T-helper 2 cell (primary cell): ENCODE results near the gene TVP23C.
"Not testable (repeated sequence)": the region's sequence is repeated elsewhere in the genome, so short reads cannot be mapped to it uniquely, and the experiment has no call there.

Experiments
- DNase-seq, 5 experiments: peaks; one replicate each; pipeline versions ENCODE4 v3.0.0 to v3.0.0-alpha.2; 2012 to 2022
- total RNA-seq, 2 donors: gene quantifications; one replicate each; lab custom pipeline; 2026; lab: John Stamatoyannopoulos, UW

TVP23C gene
- 14.8 to 26.2 reads per million in 2 donors for total RNA-seq

DNA sequence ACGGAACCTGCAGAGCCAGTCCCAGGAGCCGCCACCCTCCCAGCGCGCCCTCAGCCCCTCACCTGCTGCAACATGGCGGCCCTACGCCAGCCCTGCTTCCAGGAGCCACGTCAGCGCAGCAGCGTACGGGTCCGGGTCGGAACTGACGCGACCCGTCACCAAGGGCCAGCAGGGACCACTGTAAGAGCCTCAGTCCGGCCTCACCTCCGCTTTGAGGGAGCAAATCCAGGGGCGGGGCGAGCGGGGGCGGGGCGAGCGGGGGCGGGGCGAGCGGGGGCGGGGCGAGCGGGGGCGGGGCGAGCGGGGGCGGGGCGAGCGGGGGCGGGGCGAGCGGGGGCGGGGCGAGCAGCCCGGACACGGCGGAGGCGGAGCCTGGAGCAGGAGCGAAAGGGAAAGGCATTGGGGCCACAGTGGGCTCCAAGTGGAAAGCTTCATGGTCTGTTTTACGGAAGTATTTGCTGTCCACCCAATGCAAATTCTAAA lies at the start of gene TVP23C:
TSS of gene TVP23C (minus strand) at position 109 of the 483 bp plus-strand sequence. CDS start at position 74, 35 bp downstream.
- DNase-seq, result peak; percentile 47 to 86 (median 66)

DNA sequence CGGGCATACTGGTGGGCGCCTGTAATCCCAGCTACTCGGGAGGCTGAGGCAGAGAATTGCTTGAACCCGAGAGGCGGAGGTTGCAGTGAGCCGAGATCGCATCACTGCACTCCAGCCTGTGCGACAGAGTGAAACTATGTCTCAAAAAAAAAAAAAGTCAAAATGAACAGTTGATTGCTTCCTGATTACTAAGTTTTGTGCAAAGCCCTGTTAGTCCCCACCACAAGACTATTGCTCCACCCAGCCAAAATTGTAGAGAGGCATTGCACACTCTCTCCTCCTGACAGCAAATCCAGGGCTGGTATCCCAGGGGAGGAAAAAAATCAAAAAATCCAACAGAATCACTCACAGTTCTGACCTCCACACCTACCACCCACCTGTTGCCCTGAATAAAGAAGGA lies 29.7 kb upstream of the TVP23C start:
- DNase-seq, result peak in 1 of 5 experiments; percentile 61

DNA sequence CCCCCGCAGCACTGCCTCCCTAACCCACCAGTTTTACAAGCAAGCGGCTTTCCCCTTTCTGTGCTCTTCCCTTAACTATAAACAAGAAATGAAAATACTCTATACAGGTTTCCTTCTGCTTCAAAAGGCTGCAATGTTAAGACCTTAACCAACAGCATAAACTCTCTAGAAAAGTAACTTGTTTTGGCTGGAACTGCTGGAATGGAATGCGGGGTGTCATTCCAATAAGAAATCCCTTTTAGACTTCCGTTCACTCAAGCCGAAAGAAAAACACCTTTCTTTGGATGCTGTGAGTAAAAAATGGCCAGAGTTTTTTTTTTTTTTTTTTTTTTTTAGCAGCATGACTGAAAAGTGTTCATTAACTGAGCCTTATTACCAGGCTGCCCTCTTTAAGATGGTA lies 28.7 kb upstream of the TVP23C start:
- DNase-seq, result not testable (repeated sequence)

DNA sequence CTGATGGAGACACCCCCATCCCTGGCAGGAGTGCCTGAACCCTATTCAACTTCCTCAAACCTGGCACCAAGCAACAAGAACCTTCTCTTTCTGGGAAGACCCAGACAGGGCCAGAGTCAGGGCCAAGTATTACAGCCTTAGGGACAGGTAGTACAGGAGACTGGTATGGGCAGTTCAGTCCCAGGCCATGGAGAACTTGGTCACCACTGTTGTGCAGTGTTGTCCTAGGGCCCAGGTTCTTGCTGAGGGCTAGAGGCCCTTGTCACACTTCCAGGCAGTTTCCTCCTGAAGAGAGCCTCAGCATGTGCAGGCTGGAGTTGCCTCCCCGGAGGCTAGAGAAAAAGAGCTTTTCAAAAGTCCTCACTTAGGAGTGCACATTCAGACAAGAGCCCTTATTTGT lies 27.6 kb upstream of the TVP23C start:
- DNase-seq, result not testable (repeated sequence)

DNA sequence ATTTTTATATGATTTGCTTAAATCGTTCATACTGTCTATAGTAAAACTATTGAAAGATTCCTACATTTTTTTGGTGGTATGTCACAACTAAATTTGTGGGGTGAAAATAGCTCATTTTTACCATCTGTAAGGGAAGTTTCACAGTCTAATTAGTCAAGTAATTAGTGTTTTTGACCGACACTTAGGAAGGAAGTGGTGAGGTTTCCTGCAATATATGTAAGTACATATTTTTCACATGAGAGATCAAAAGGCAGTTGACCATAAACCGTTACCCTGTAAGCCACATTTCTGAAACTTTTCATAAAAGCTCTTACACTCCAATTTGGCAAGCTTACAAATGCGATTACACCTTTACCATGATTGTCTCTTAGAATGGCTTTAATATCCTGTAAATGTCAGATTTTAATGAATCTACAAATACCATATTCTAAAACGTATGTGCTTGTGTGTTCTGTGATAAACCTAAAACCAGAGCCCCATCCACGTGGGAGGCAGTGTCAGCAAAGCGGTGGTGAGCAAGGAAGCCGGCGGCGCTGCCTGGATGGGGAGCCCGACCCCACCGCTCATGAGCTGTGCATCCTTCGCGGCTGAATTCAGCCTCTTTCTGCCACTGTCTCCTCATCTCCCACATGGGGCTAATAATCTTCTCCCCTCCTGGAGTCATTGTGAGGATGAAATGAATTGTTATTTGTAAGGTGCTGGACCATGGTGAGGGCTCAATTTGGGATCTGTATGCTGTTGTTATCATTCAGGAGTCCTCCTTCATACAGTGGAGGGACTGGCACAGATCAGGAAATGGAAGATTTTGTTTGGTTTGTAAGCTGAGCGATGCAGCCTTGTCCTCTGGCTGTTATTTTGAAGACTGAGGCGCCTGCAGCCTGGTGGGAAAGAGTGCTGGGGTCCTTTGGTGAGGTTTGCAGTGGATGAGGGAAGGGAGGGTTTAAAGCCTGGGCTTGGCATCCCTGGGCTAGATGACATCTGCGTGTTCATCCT lies 26.6 kb upstream of the TVP23C start:
- peak in 2 of 5 experiments; percentile 10 to 69 for DNase-seq

DNA sequence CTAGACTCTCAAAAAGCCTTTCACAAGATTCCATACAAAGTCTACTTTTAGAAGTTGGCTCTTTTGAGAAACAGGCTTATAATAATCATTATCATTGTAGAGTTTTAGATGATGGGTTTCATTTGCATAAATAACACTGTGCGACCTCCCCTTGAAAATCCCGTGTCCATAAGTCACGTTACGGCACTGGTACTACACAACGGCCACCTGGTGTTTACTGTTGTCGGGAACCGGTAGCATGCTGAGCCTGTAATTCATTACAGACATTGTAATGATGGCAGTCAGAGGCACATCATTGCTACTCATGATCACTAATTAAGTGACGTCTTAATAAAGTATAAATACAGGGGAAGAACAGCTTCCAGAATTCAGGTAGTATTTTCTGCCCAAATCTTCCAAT lies 24.7 kb upstream of the TVP23C start:
- not testable (repeated sequence) for DNase-seq

DNA sequence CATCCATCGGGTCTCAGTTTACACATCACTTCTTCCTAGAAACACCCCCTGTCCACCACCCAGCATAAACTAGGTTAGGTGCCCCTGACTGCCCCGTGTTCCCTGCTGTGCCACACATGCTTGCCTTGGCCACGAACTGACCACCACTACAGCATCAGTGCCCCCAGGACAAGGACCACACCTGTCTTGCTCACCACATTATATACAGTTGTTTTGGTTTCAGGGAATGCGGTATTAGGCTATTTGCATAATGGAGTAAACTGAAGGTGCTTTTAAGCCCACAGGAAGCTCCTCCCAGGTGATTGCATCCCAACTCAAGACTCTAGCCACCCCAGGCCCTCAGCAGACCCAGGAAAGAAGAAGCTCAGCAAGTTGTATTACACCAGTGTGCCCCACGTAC lies 20.0 kb upstream of the TVP23C start:
- not testable (repeated sequence) for DNase-seq

DNA sequence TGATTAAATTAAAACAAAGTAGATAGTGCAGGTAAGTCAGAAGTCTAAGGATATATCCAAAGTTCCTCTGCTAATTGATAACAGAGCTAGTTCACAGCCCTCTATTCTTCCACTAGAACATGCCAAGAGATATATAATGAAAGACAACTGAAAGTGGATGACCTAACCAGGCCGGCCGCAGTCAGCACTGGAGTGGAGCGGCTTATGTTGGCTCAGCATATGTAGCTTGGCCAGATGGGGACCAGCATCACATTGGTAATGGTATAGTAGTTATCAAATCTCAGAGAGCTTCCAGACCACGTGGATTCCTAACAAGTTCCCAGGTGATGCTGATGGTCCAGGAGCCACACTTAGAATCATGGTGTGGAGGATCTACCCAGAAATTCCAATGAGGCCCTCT lies 18.2 kb upstream of the TVP23C start:
- DNase-seq, result not testable (repeated sequence)

DNA sequence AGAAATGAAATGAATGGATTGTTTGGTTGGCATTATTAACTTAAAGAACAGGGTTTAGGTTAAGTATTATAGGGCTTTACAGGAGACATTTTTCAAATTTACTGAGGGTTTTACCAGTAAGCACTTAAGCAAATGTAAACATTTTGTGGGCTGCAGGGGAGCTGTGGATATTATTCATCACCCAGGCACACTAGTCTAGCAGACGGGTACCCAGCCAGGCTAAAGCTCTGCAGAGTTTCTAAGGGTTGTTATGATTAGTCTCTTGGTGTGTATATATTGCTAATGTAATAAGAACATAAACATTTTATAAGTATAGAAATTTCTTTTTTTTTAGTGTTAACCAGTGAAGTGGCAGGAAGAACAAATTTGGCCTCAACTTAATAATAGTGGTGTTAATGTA lies 13.6 kb upstream of the TVP23C start:
- not testable (repeated sequence) for DNase-seq

DNA sequence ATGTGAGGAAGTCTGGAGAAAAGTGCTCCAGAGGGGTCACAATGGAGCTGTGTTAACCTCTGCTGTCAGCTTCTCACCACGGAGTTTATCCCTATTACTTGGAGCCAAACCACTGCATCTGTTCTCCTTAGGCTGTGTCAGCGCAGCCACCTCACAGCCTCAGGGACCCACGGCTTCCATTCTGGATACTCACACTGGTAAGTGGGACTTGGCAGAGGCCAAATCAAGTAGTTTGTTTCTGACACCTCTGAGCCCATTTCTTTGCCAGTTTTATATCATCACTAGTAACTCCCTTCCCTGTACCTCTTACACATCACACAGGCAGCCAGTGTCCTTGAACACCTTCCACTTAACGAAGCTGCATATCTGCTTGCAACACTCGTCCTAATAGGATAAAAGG lies 11.4 kb upstream of the TVP23C start:
- DNase-seq, result not testable (repeated sequence)

DNA sequence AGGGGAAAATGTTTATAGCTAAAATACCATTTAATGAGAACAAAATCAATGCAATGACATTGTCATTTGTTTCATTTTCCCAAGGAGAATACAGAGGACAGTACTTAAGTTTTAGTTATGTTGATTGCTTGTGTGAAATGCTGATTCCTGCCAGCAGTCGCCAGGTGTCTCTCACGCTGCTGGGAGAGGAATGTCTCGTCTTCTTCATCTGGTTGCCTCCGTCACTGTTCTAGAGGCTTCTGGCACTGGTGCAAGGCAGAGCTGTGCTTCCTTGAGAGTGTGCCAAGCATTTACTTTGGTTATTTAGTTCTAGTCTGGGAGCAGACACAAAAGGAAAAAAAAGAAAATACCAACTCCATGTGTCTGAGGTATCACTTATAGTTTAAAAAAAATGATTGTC lies 10.6 kb upstream of the TVP23C start:
- not testable (repeated sequence) for DNase-seq

DNA sequence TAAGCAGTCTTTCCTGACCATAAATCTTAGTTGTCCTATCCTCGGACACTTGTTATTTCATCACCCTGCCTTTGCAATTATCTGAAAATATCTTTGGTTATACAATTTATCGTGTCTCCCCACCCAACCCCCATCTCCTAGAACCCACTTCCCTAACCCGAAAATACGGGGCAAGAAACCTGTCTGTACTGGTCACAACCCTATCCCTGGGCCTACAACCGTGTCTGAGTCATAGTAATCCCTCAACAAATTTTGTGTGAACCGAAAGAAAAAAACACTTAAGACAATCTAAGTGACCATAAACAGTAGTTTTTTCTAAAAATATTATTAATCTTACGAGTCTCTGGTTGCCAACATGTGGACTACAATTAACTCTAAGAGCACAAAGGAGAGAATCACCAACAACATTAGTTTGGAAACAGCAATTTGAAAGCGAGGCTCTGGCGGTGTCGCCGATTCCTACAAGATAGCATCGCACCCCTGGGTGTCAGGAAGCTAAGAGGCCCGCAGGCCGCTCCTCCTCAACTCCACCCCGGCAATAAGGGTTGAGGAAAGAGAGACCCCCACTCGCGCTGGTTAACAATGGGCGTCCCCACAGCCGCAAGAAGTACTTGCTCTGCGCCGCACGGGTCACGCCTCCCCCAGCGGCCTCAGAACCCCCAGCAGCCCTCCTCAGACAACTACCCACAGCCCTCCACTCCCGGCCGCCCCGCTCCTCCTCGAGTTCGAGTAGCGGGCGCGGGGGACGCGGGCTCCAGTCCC lies 489 bp downstream of the TVP23C start:
- DNase-seq, result peak in 1 of 5 experiments; percentile 44

DNA sequence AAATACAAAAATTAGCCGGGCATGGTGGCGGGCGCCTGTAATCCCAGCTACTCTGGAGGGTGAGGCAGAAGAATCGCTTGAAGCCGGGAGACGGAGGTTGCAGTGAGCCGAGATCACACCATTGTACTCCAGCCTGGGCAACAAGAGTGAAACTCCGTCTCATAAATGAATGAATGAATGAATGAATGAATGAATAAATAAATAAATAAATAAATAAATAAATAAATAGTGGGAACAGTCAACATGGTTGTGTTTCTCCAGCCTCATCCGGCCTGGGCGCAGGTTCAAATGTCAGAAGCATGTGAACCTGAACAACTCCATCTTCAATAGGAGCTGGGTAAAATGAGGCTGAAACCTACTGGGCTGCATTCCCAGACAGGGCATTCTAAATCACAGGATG lies 1.8 kb downstream of the TVP23C start:
- not testable (repeated sequence) for DNase-seq

DNA sequence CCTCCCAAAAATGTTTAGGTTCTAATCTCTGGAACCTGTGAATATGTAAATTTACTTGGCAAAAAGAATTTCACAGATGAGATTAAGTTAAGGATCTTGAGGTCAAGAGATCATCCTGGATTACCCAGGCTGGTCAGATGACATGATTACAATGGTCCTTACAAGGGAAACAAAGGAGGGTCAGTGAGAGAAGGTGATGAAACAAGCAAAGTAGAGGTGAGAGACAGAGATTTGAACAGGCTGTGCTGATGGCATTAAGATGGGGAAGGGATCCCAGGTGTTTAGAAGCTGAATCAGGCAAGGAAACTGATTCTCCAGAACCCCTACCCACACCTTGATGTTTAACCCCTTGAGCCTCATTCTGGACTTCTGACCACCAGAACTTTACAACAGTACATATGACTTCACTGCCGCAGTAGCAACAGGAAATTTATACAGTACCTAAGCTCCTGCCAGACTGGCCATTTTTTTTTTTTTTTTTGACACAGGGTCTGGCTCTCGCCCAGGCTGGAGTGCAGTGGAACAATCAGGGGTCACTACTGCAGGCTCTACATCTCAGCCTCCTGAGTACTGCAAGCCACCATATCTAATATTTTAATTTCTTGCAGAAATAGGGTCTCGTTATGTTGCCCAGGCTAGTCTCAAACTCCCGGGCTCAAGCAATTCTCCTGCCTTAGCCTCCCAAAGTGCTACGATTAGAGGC lies 4.7 kb downstream of the TVP23C start:
- not testable (repeated sequence) for DNase-seq

DNA sequence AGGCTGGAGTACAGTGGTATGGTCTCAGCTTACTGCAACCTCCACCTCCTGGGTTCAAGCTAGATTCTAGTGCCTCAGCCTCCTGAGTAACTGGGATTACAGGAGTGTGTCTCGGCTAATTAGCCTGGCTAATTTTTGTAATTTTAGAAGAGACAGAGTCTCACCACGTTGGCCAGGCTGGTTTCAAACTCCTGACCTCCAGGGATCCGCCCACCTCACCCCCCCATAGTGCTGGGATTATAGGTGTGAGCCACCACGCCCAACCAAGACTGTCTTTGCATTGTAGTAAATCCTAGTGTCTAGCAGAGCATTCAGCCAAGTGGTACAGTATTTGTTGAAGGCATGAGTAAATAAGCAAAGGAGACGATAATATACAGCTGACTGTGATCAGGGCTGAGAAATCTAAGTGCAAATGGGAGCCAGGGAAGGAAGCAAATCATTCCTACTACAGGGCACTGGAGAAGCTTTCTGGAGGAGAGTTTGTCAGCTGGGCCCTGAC lies 5.9 kb downstream of the TVP23C start:
- DNase-seq, result not testable (repeated sequence)

DNA sequence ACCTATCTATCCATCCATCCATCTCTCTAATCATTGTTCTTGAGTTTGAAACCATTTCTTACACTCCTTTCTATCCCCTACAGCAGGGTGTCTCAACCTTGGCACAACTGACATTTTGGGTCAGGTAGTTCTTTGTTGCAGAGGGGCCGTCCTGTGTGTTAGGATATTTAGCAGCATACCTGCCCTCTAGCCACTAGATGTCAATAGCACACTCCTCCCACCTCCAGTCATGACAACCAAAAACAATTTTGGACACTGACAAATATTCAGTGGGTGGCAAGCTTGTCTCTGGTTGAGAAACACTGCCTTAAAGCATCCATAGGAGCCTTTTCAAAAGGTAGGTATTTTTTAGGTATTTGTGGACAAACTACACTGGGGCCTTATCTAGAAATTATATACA lies 10.4 kb downstream of the TVP23C start:
- not testable (repeated sequence) for DNase-seq

DNA sequence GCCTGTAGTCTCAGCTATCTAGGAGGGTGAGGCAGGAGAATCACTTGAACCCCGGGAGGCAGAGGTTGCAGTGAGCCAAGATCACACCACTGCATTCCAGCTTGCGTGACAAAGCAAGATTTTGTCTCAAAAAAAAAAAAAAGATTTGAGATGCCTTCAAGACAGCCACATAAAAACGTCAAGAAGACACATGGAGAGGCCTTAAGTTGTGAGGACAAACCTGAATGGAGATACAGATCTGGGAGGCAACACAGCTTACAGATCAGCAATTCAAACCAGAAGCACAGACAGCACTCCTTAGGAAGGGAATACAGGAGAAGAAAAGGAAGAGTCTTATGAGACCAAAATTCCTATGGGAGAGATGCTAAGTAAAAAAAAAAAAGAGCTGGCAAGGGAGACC lies 13.7 kb downstream of the TVP23C start:
- DNase-seq, result not testable (repeated sequence)

DNA sequence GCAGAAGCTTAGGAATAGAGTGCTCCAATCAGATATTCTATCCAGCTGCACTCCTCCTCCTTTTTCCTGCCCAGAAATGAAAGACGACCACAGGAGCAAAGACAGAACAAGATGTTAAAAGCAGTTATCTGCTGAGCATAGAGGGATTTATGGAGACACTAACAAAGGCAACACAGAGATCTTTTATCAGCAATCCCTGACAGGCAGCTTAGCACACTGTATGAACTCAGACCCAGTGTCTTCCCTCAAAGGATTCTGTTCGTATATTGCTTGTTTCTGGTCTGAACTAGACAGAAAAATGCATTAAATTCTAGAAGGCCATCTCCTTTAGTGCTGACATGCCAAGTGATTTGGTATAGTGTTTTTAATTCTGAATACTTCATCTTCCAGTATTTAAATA lies 16.7 kb downstream of the TVP23C start:
- DNase-seq, result not testable (repeated sequence)

DNA sequence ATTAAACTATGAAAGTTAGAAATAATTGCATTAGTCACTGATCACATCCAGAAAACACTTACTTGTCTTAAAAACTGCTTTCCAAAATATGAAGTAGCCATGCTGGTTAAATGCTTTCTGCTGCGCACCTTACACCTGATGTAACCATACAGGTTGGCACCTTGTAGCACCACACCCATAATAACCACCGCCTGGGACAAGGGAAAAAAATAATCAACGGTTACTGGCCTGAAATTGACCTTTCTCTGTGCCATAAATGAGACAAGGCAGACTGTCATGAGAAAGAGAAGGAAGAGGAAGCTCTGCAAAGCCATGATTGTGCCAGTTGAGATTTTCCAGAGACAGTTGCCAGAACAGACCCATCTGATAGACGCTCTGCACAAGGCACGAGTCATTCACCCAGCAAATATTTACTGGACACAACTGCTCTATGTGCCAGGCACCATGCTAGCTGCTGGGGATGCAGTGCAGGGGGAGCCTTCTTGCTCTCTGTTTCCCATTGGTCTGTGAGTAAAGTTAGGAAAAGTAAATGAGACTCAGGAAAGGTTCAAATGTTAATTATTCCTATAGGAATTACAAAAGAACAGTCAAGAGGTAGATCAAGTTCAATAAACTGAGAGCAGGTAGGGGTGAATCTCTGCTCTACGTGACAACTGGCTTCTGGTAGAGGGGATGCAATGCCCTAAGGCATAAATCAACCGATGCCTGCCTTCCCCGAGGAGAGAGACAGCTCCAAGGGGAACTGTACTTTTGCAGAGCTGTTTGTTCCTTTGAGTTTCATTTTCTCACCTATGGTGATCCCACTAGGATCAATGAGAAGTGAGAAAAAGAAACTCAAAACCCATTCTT lies 22.7 kb downstream of the TVP23C start:
- DNase-seq, result not testable (repeated sequence)

DNA sequence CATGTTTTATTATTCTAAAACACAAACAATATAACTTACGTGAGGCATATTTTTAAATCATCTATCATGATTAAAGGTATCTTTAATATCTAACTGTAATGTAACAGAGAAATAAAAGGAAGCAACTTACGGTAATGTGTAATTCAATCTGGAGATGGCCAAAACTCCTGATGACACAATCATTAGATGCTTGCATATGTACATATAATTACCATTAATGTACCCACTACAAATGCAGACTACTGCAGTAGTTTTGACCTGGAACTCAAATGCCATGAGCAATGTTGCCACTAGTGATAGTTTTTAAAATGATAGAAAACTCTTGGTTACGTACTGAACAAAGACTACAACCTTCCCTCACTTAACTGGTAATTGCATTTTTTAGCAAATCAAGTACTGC lies 30.2 kb downstream of the TVP23C start:
- DNase-seq, result not testable (repeated sequence)
